ENCODE results near the gene CPM.

DNA sequence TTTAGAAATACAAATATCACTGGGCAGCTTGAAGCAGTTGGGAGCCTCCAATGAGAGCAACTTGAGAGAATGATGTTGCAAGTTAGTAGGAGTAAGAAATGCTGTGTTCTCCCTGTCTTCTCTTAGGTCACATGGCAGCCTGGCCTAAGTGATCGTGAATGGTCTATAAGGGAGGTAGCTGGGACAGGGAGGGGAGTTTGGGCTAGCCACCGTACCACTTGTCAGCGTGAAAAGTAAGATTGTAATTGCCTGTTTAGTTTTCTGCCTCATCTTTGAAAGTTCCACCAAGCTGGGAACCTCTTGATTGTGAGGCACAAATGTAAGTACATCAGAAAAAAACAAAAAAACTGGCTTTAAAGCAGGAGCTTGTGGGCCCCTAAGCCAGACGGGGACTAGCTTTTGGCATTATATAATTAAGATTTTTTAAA, 88.6 kb downstream of the CPM start:
- TF ChIP-seq STAT6 (CRISPR knock-in tag; conservative IDR thresholded peaks at IDR 0.05; ENCODE audit: low read depth) (no peak), CTCF (IDR thresholded peaks at IDR 0.05) (no peak), USF1 (CRISPR knock-in tag; IDR thresholded peaks at IDR 0.05) (no peak), ATF3 (CRISPR knock-in tag; conservative IDR thresholded peaks at IDR 0.05) (no peak), TEAD4 (CRISPR knock-in tag; IDR thresholded peaks at IDR 0.05) (no peak), HMGXB4 (CRISPR knock-in tag; IDR thresholded peaks at IDR 0.05) (no peak), NFE2L1 (CRISPR knock-in tag; IDR thresholded peaks at IDR 0.05) (no peak), FOXJ3 (CRISPR knock-in tag; IDR thresholded peaks at IDR 0.05; ENCODE audit: borderline replicate concordance) (no peak), NR3C1 (CRISPR knock-in tag; conservative IDR thresholded peaks at IDR 0.05; ENCODE audit: low read depth) (no peak), RELA (CRISPR knock-in tag; IDR thresholded peaks at IDR 0.05; ENCODE audit: borderline replicate concordance) (no peak), TCF7 (CRISPR knock-in tag; IDR thresholded peaks at IDR 0.05; ENCODE audit: low read depth) (no peak)
- TF ChIP-seq, protein P1, sequence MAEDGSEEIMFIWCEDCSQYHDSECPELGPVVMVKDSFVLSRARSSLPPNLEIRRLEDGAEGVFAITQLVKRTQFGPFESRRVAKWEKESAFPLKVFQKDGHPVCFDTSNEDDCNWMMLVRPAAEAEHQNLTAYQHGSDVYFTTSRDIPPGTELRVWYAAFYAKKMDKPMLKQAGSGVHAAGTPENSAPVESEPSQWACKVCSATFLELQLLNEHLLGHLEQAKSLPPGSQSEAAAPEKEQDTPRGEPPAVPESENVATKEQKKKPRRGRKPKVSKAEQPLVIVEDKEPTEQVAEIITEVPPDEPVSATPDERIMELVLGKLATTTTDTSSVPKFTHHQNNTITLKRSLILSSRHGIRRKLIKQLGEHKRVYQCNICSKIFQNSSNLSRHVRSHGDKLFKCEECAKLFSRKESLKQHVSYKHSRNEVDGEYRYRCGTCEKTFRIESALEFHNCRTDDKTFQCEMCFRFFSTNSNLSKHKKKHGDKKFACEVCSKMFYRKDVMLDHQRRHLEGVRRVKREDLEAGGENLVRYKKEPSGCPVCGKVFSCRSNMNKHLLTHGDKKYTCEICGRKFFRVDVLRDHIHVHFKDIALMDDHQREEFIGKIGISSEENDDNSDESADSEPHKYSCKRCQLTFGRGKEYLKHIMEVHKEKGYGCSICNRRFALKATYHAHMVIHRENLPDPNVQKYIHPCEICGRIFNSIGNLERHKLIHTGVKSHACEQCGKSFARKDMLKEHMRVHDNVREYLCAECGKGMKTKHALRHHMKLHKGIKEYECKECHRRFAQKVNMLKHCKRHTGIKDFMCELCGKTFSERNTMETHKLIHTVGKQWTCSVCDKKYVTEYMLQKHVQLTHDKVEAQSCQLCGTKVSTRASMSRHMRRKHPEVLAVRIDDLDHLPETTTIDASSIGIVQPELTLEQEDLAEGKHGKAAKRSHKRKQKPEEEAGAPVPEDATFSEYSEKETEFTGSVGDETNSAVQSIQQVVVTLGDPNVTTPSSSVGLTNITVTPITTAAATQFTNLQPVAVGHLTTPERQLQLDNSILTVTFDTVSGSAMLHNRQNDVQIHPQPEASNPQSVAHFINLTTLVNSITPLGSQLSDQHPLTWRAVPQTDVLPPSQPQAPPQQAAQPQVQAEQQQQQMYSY (CRISPR knock-in tag; IDR thresholded peaks at IDR 0.05), result no peak
- TF ChIP-seq, protein P2, sequence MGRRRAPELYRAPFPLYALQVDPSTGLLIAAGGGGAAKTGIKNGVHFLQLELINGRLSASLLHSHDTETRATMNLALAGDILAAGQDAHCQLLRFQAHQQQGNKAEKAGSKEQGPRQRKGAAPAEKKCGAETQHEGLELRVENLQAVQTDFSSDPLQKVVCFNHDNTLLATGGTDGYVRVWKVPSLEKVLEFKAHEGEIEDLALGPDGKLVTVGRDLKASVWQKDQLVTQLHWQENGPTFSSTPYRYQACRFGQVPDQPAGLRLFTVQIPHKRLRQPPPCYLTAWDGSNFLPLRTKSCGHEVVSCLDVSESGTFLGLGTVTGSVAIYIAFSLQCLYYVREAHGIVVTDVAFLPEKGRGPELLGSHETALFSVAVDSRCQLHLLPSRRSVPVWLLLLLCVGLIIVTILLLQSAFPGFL (CRISPR knock-in tag; IDR thresholded peaks at IDR 0.05; ENCODE audit: borderline replicate concordance), result no peak

Data from WTC11 (cell line).